ENCODE data around the gene SFXN2. TPM values are rescaled to one million over a fixed set of nuclear protein-coding genes. Genes with fewer than 3 reads are reported as not detected.

SFXN2 gene
- total and polyA plus RNA-seq, 9 donors: 6.2 to 31.2 (median 15.4) TPM

- DNase-seq: peak; percentile 55 to 68 (median 58)
- H3K36me3 ChIP-seq: no peaks in the 10 kb centered on the region
- peak overlapping the region; percentile 23 for H3K4me3 ChIP-seq
- peaks cover 35% of the 10 kb centered on the region for H3K4me1 ChIP-seq (ENCODE audit: insufficient read depth)
- intact Hi-C loops (cut with DNase I): no loop called here
- no peaks in the 10 kb centered on the region for H3K27me3 ChIP-seq
- H3K27ac ChIP-seq: peak overlapping the region in 1 of 2 donors; percentile 65
- WGBS, 3 donors: 1 to 2% (median 1%) methylated on average over 19 of the region's 19 CpGs
- no peaks in the 10 kb centered on the region for H3K9me3 ChIP-seq
- no peak for TF ChIP-seq CTCF (IDR thresholded peaks at IDR 0.05)
- TF ChIP-seq POLR2A (IDR thresholded peaks at IDR 0.05): no peak
- TF ChIP-seq EP300 (IDR thresholded peaks at IDR 0.05): no peak
Measured at GRCh38 chr10:102673819-102674511, 40.5 kb upstream of the SFXN2 start.

GRCh38 chr10:102674566-102674965 lies 39.9 kb upstream of the SFXN2 start:
- Histone ChIP-seq H3K27me3 (no peaks in the 10 kb centered on the region), H3K9me3 (no peaks in the 10 kb centered on the region), H3K4me1 (ENCODE audit: insufficient read depth) (peaks cover 38% of the 10 kb centered on the region), H3K27ac (peak overlapping the region in 1 of 2 donors; percentile 65), H3K36me3 (no peaks in the 10 kb centered on the region), H3K4me3 (no peak overlapping the region)
- intact Hi-C loops (cut with DNase I): no loop called here
- TF ChIP-seq EP300 (IDR thresholded peaks at IDR 0.05) (no peak), CTCF (IDR thresholded peaks at IDR 0.05) (no peak), POLR2A (IDR thresholded peaks at IDR 0.05) (no peak)
- 9 to 20% (median 13%) methylated on average over 2 of the region's 2 CpGs for WGBS, 3 donors
- DNase-seq: no peak

- H3K27me3 ChIP-seq: no peaks in the 10 kb centered on the region
- H3K36me3 ChIP-seq: no peaks in the 10 kb centered on the region
- H3K9me3 ChIP-seq: no peaks in the 10 kb centered on the region
- peaks cover 38% of the 10 kb centered on the region for H3K4me1 ChIP-seq (ENCODE audit: insufficient read depth)
- intact Hi-C loops (cut with DNase I): loop anchor here in 1 of 4 donors (5.0 kb wide), 1 partner anchor 37 kb away; the partner anchor contains the start of genes ARL3 and SFXN2
- TF ChIP-seq EP300 (IDR thresholded peaks at IDR 0.05) (no peak), CTCF (IDR thresholded peaks at IDR 0.05) (no peak), POLR2A (IDR thresholded peaks at IDR 0.05) (no peak)
- H3K27ac ChIP-seq: peak overlapping the region in 1 of 2 donors; percentile 41
- H3K4me3 ChIP-seq: no peak overlapping the region
- 23 to 29% (median 28%) methylated on average over 8 of the region's 8 CpGs for WGBS, 3 donors
- DNase-seq: peak in 1 of 5 donors; percentile 20
Measured at GRCh38 chr10:102675011-102675665, 39.3 kb upstream of the SFXN2 start.

- Histone ChIP-seq H3K27me3 (no peaks in the 10 kb centered on the region), H3K9me3 (no peaks in the 10 kb centered on the region), H3K27ac (peak overlapping the region; percentile 29 to 41), H3K36me3 (no peaks in the 10 kb centered on the region), H3K4me3 (no peak overlapping the region), H3K4me1 (ENCODE audit: insufficient read depth) (peaks cover 36% of the 10 kb centered on the region)
- DNase-seq: peak in 1 of 5 donors; percentile 15
- intact Hi-C loops (cut with DNase I): loop anchor here in 1 of 4 donors (5.0 kb wide), 1 partner anchor 36 kb away; the partner anchor contains the start of genes ARL3 and SFXN2
- WGBS, 3 donors: 5 to 10% (median 8%) methylated on average over 16 of the region's 16 CpGs
- TF ChIP-seq EP300 (IDR thresholded peaks at IDR 0.05): no peak
Measured at GRCh38 chr10:102675666-102676533, 38.5 kb upstream of the SFXN2 start.

Measured in ovary (tissue), 9 donors.